Fibroblast of villous mesenchyme (primary cell): ENCODE data around the gene STAMBPL1. TPM values are rescaled to one million over a fixed set of nuclear protein-coding genes. Genes with fewer than 3 reads are reported as not detected.

Experiments
- DNase-seq: peaks from one replicate; pipeline ENCODE4 v3.0.0-alpha.2; 2010; ENCODE audit warnings: low read depth
- H3K4me3 ChIP-seq: 2 replicates; pipeline ENCODE4 v1.5.1; 2011; ENCODE audit warnings: low read depth, mild to moderate bottlenecking, low read length
- total RNA-seq: library from RNA; depleted of rRNA; stranded (reverse); fragments of >200 nt; gene quantifications from 2 replicates; pipeline ENCODE4 v1.2.3, GENCODE V29; 2012
- TF ChIP-seq, protein P1 (sequence below): IDR thresholded peaks from 2 replicates; pipeline ENCODE4 v1.5.1; 2012; ENCODE audit warnings: low read depth, mild to moderate bottlenecking, low read length; ENCODE audit not compliant: insufficient read depth

Gene STAMBPL1
- total RNA-seq, 1 donor, result 98.9 TPM

DNA sequence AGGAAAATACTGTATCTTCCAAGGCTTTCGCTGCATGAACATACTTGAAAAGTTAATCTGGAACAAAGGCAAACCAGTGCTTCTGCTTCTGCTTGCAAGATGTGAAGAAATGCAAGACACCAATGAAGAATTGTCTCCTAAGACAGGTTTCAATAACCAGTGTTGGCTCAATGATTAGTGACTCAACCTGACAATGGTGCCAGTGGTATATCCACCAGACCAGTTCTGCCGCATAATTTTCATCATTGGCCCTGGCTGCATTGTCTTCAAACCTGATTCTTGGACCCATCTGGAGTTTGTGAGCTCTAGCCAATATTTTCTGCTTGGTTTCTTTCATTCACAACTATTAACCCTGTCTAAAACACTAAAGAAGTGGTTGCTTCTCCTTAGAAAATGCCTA is 13.6 kb upstream of the STAMBPL1 start:
- H3K4me3 ChIP-seq, result no peak overlapping the region
- no peak for DNase-seq
- TF ChIP-seq, protein P1, sequence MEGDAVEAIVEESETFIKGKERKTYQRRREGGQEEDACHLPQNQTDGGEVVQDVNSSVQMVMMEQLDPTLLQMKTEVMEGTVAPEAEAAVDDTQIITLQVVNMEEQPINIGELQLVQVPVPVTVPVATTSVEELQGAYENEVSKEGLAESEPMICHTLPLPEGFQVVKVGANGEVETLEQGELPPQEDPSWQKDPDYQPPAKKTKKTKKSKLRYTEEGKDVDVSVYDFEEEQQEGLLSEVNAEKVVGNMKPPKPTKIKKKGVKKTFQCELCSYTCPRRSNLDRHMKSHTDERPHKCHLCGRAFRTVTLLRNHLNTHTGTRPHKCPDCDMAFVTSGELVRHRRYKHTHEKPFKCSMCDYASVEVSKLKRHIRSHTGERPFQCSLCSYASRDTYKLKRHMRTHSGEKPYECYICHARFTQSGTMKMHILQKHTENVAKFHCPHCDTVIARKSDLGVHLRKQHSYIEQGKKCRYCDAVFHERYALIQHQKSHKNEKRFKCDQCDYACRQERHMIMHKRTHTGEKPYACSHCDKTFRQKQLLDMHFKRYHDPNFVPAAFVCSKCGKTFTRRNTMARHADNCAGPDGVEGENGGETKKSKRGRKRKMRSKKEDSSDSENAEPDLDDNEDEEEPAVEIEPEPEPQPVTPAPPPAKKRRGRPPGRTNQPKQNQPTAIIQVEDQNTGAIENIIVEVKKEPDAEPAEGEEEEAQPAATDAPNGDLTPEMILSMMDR, result no peak

DNA sequence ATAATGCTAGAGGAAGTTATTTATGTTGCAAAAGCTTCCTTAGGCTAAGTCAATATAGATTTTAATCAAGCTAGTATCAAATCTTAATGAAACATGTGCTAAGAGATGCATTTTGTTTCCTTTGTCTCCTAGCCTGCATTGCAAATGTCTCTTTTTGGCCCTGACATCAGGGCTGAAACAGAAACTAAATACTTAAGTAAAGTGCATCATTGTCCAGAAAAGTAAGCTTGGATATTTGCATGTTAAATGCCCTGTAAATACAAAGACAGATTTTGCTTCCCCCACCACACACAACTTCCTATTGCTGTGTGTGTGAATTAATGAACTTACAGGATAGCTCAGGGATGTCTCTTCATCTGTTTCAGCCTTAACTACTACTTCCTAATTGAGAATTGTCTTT is 10.0 kb upstream of the STAMBPL1 start:
- TF ChIP-seq, protein P1, result no peak
- no peak for DNase-seq
- H3K4me3 ChIP-seq, result no peak overlapping the region

DNA sequence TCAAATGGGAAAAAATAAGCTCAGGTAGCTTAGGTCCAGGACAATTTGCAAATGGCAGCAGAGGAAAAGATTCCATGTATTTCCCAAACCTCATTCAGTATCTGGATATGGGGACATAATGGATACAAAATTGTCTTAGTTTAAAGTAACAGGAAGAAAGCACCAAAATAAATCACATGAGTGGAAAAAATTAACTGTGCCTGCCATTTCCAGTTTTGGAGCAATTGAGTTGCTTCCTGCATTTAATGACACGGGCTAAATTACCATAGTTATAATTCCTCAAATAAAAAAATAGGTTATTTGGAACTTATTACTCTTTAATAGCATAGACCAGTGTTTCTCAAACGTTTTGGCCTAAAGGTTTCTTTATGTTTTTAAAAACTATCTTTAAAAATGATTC is 6.3 kb upstream of the STAMBPL1 start:
- TF ChIP-seq, protein P1, result no peak
- DNase-seq, result no peak

DNA sequence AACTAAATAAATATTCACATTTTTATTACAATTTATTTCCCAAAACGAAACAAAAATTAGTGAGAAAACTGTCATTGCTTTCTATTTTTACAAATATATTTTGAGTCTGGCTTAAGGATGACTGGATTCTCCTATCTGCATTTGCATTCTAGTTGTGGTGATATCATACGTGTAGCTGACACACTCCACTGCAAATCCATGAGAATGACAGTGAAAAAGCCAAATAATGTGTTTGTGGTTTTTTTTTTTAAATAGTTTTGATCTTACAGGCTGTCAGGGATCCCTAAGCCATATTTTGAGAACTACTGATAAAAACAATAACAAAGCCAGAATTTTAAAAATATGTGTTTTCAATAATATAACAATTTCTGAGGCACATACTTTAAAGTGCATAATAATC is 5.8 kb upstream of the STAMBPL1 start:
- DNase-seq, result no peak

More for the DNA sequence above, 6.3 kb upstream of the STAMBPL1 start:
- H3K4me3 ChIP-seq, result no peak overlapping the region

DNA sequence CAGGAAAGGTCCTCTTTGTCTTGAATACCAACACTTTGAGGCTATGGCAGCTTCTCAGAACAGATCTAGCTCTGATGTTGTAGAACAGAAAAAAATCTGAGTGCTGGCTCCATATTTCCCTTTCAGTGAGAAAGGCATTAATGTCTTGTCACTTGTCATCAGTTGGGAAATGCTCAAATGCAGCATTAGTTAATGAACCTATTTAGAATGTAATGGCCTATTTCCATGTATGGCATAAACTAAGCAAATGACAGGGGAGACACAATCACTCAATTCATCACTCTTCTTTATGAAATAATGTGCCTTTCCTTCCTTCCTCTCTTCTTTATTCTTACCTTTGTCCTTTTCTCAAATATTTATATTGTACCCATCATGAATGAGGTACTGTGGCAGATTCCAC is 5.0 kb upstream of the STAMBPL1 start:
- H3K4me3 ChIP-seq, result no peak overlapping the region
- DNase-seq, result no peak
- TF ChIP-seq, protein P1, result no peak

More for the DNA sequence above, 5.8 kb upstream of the STAMBPL1 start:
- H3K4me3 ChIP-seq, result no peak overlapping the region
- TF ChIP-seq, protein P1, result no peak

DNA sequence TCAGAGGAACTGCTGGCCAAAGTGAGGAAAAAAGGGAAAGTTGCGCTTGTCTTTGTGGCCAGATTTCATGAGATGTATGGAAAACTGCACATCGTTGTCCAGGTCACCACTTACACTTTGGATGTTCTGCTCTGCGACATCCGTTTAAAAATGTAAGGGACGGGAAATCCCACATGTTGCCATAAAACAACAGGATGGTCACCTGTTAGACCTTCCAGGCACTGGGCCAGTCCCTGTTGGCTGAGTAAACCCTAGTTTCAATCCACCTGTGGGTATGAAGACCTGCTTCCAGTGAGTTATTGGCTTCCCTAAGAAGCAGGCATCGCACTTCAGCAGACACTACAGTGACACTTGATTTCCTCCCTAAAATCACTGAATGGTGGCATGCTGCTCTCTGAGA is 2.7 kb upstream of the STAMBPL1 start:
- DNase-seq, result no peak
- TF ChIP-seq, protein P1, result no peak
- no peak overlapping the region for H3K4me3 ChIP-seq
